GM23248 (cell line): Measurements from ENCODE around the gene KAZN. TPM values are rescaled to one million over a fixed set of nuclear protein-coding genes. Genes with fewer than 3 reads are reported as not detected.

ENCODE experiments used
- DNase-seq: peaks from one replicate; pipeline ENCODE4 v3.0.0-alpha.2; 2015
- H2AFZ ChIP-seq: fragments of 200-600 bp; sonication (generic); 2 replicates; pipeline ENCODE4 v1.6.1; 2016; ENCODE audit warnings: antibody characterized with exemption
- H3F3A ChIP-seq: fragments of 200-600 bp; sonication (generic); 2 replicates; pipeline ENCODE4 v1.6.1; 2016; ENCODE audit warnings: mild to moderate bottlenecking, antibody characterized with exemption, mixed run types; ENCODE audit not compliant: insufficient read depth
- H3K27ac ChIP-seq: fragments of 200-600 bp; sonication (generic); 2 replicates; pipeline ENCODE4 v1.5.1; 2016; ENCODE audit warnings: mild to moderate bottlenecking
- H3K27me3 ChIP-seq: fragments of 200-600 bp; sonication (generic); replicated peaks from 2 replicates; pipeline ENCODE4 v1.6.1; 2016; ENCODE audit warnings: mild to moderate bottlenecking; ENCODE audit not compliant: insufficient read depth
- H3K36me3 ChIP-seq: fragments of 200-600 bp; sonication (generic); 2 replicates; pipeline ENCODE4 v1.6.1; 2016; ENCODE audit warnings: low read depth, mild to moderate bottlenecking
- H3K4me1 ChIP-seq: fragments of 200-600 bp; sonication (generic); 2 replicates; pipeline ENCODE4 v1.6.1; 2016; ENCODE audit warnings: mild to moderate bottlenecking; ENCODE audit not compliant: insufficient read depth
- H3K4me2 ChIP-seq: fragments of 200-600 bp; sonication (generic); one replicate; pipeline ENCODE4 v1.6.1; 2016; ENCODE audit warnings: mild to moderate bottlenecking; ENCODE audit not compliant: unreplicated experiment
- H3K4me3 ChIP-seq: fragments of 200-600 bp; sonication (generic); 2 replicates; pipeline ENCODE4 v1.5.1; 2016; ENCODE audit warnings: mild to moderate bottlenecking
- H3K79me2 ChIP-seq: fragments of 200-600 bp; sonication (generic); 2 replicates; pipeline ENCODE4 v1.6.1; 2016; ENCODE audit warnings: mild to moderate bottlenecking; ENCODE audit not compliant: insufficient read depth
- H3K9ac ChIP-seq: fragments of 200-600 bp; sonication (generic); 2 replicates; pipeline ENCODE4 v1.6.1; 2016; ENCODE audit warnings: mild to moderate bottlenecking
- H3K9me2 ChIP-seq: fragments of 200-600 bp; sonication (generic); 2 replicates; pipeline ENCODE4 v1.6.1; 2016; ENCODE audit warnings: mixed run types, mild to moderate bottlenecking, moderate library complexity; ENCODE audit not compliant: insufficient read depth
- H3K9me3 ChIP-seq: fragments of 200-600 bp; sonication (generic); one replicate; pipeline ENCODE4 v1.6.1; 2017; ENCODE audit warnings: low read depth
- H4K20me1 ChIP-seq: fragments of 200-600 bp; sonication (generic); 2 replicates; pipeline ENCODE4 v1.6.0; 2016; ENCODE audit not compliant: insufficient read depth
- EZH2 ChIP-seq: fragments of 200-600 bp; sonication (generic); IDR thresholded peaks from 2 replicates; pipeline ENCODE4 v1.6.1; 2018; ENCODE audit warnings: antibody characterized with exemption, mild to moderate bottlenecking; ENCODE audit not compliant: insufficient read depth, poor library complexity, severe bottlenecking
- EZH2phosphoT487 ChIP-seq: fragments of 200-600 bp; sonication (generic); IDR thresholded peaks from 2 replicates; pipeline ENCODE4 v1.6.1; 2018; ENCODE audit warnings: antibody characterized with exemption, moderate library complexity, mild to moderate bottlenecking, low read depth; ENCODE audit not compliant: insufficient read depth
- WGBS, 2 experiments: methylation state at CpG; one replicate each; pipeline ENCODE4 v1.1.6; 2015 to 2017; ENCODE audit warnings: low lambda C conversion rate in 2 of 2, low coverage in 1 of 2; ENCODE audit errors: missing lambda C conversion rate in 2 of 2; 5-methylcytosine and 5-hydroxymethylcytosine counted together
- in situ Hi-C: fragments of 300-500 bp; cut with MboI; formaldehyde crosslinking; loops from 2 replicates; pipeline ENCODE4 v1.15.0; 2020
- polyA plus RNA-seq: library from polyadenylated mRNA; unstranded; fragments of >200 nt; fragmentation: Nextera tagmentation; extraction: Ambion mirVana; gene quantifications from 2 replicates; pipeline ENCODE4 v1.2.1, GENCODE V29; 2016
- total RNA-seq: library from RNA; depleted of rRNA; stranded (reverse); fragments of >200 nt; shearing (Covaris generic); gene quantifications from 2 replicates; pipeline ENCODE4 v1.2.3, GENCODE V29; 2014

Gene KAZN
- total and polyA plus RNA-seq, 2 experiments from 2014 or later, result 4.9 to 7.2 TPM

GRCh38 chr1:14614341-14614740 lies 15.9 kb downstream of the KAZN start:
- Histone ChIP-seq H3K4me3 (no peak overlapping the region), H3K9ac (no peak overlapping the region), H3K27ac (no peak overlapping the region), H3K27me3 (no peaks in the 10 kb centered on the region), H2AFZ (no peak overlapping the region), H3K36me3 (no peaks in the 10 kb centered on the region), H4K20me1 (no peaks in the 10 kb centered on the region), H3K4me2 (no peak overlapping the region), H3K4me1 (no peaks in the 10 kb centered on the region), H3K9me3 (no peaks in the 10 kb centered on the region), H3K9me2 (no peaks in the 10 kb centered on the region), H3K79me2 (no peaks in the 10 kb centered on the region), H3F3A (no peaks in the 10 kb centered on the region)
- DNase-seq, result no peak
- TF ChIP-seq EZH2, result no peak
- TF ChIP-seq EZH2phosphoT487, result no peak
- 82 to 85% methylated on average over 6 of the region's 6 CpGs for WGBS, 2 experiments
- in situ Hi-C loops, result no loop called here

DNA sequence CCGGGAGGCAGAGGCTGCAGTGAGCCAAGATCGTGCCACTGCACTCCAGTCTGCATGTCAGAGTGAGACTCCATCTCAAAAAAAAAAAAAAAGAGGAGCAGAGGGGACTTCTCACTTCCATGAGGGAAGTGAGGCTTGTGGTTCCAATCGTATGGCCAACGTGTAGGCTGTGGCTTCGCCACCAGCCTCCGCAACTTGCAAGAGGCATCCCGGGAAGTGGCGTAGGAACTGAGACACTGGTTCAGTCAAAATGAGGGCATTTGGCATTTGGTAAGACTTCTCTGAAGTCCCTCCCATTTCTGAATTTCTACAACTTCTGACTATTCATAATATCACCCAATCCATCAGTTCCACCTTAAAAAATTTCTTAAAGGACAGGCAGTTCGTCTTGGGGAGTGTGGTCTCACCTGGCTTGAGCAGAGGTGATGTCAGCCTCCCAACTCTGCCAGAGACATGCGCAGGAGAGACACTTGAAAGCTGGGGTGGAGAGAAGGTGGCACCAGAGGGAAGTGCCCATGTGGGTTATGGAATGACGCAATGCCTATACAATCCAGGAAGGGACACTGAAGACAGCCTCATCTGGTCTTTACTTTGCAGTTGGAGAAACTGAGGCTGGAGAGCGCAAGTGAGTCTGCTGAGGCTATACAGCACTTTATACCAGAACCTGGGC lies 17.2 kb downstream of the KAZN start:
- no peak overlapping the region for H2AFZ ChIP-seq
- no peak for DNase-seq
- H4K20me1 ChIP-seq, result no peaks in the 10 kb centered on the region
- TF ChIP-seq EZH2 (no peak), EZH2phosphoT487 (no peak)
- H3F3A ChIP-seq, result no peaks in the 10 kb centered on the region
- no peak overlapping the region for H3K4me2 ChIP-seq
- H3K9me2 ChIP-seq, result no peaks in the 10 kb centered on the region
- in situ Hi-C loops, result no loop called here
- no peaks in the 10 kb centered on the region for H3K27me3 ChIP-seq
- H3K36me3 ChIP-seq, result no peaks in the 10 kb centered on the region
- H3K9me3 ChIP-seq, result no peaks in the 10 kb centered on the region
- H3K9ac ChIP-seq, result no peak overlapping the region
- no peak overlapping the region for H3K27ac ChIP-seq
- no peak overlapping the region for H3K4me3 ChIP-seq
- no peaks in the 10 kb centered on the region for H3K4me1 ChIP-seq
- H3K79me2 ChIP-seq, result no peaks in the 10 kb centered on the region
- 75 to 86% methylated on average over 11 to 12 of the region's 12 CpGs for WGBS, 2 experiments

DNA sequence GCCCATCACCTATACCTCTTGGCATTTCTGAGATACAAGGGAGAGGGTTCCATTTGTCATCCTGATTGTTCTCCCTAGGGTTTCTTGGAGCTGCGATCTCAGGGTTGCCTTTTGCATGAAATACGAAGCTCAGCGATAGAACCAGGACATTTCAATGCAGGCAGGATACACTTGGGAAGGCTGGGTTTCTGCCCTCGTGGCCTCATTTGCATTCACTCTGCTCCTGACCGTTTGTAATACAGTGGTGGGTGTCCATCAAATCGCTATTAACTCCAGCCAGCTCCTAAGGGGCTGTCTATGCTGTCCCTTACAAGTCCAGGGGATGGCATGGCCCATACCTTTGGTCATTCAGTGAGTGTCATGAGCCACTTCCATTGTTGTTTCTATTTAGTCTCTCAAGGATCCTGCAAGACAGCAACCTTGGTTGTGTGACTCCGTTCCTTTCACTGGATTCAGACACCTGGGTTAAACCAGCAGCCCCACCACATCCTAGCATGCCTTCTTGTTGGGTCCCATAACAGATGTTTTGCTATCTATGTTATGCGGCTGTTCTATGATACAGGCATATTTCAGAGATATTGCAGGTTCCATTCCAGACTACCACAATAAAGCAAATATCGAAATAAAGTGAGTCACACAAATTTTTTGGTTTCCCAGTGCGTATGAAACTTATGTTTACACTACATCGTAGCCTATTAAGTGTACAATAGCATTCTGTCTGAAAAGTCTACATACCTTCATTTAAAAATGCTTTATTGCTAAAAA lies 18.3 kb downstream of the KAZN start:
- 55 to 59% methylated on average over 11 of the region's 11 CpGs for WGBS, 2 experiments
- no peak overlapping the region for H3K9ac ChIP-seq
- H3K79me2 ChIP-seq, result no peaks in the 10 kb centered on the region
- no peaks in the 10 kb centered on the region for H3K4me1 ChIP-seq
- in situ Hi-C loops, result no loop called here
- TF ChIP-seq EZH2phosphoT487 (no peak), EZH2 (no peak)
- no peaks in the 10 kb centered on the region for H3K27me3 ChIP-seq
- no peak overlapping the region for H3K27ac ChIP-seq
- no peaks in the 10 kb centered on the region for H3K9me3 ChIP-seq
- no peaks in the 10 kb centered on the region for H3F3A ChIP-seq
- no peaks in the 10 kb centered on the region for H3K36me3 ChIP-seq
- H2AFZ ChIP-seq, result no peak overlapping the region
- no peak overlapping the region for H3K4me2 ChIP-seq
- H3K4me3 ChIP-seq, result no peak overlapping the region
- H4K20me1 ChIP-seq, result no peaks in the 10 kb centered on the region
- no peak for DNase-seq
- H3K9me2 ChIP-seq, result no peaks in the 10 kb centered on the region

DNA sequence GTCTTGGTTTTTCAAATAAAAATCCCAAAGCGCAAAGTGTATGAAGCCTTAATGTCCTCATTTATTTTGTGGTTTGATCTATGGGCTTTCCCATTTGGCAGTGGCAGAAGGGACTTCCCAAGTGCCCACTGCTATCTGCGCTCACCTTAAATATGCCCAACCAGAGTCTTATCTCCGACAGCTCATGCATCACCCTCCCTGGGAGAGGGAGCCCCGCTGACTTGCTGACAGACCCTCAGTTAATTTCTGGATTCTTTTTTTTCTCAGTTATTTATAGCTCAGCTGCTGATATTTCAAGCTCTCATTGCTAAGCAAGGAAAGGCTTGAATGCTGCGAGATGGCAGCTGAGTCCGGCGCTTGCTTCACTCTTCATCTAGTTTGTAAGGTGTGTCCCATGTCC lies 19.3 kb downstream of the KAZN start:
- 78 to 81% methylated on average over 7 of the region's 7 CpGs for WGBS, 2 experiments
- no peak overlapping the region for H3K4me2 ChIP-seq
- H3K36me3 ChIP-seq, result no peaks in the 10 kb centered on the region
- H3F3A ChIP-seq, result no peaks in the 10 kb centered on the region
- in situ Hi-C loops, result no loop called here
- H3K27me3 ChIP-seq, result no peaks in the 10 kb centered on the region
- TF ChIP-seq EZH2phosphoT487 (no peak), EZH2 (no peak)
- no peak overlapping the region for H2AFZ ChIP-seq
- H3K9ac ChIP-seq, result no peak overlapping the region
- no peaks in the 10 kb centered on the region for H3K9me2 ChIP-seq
- no peaks in the 10 kb centered on the region for H3K9me3 ChIP-seq
- no peak overlapping the region for H3K4me3 ChIP-seq
- no peak for DNase-seq
- H3K27ac ChIP-seq, result no peak overlapping the region
- H3K4me1 ChIP-seq, result no peaks in the 10 kb centered on the region
- no peaks in the 10 kb centered on the region for H4K20me1 ChIP-seq
- H3K79me2 ChIP-seq, result no peaks in the 10 kb centered on the region
